ENCODE data around the gene SLITRK3. TPM values are rescaled to one million over a fixed set of nuclear protein-coding genes. Genes with fewer than 3 reads are reported as not detected.

SLITRK3 gene
- polyA plus RNA-seq, 3 donors: not detected

- H3K9me3 Mint-ChIP-seq: peaks cover 0 to 10% (median 1%) of the 10 kb centered on the region in 7 donors
- intact Hi-C loops (cut with micrococcal nuclease): no loop called here
Observed at GRCh38 chr3:165170236-165170635, 25.9 kb downstream of the SLITRK3 start.

GRCh38 chr3:165169368-165169767 is 26.8 kb downstream of the SLITRK3 start:
- no peak overlapping the region for H3K4me2 ChIP-seq (replicated peaks; ENCODE audit: extremely low read depth, low read length, poor library complexity, severe bottlenecking)
- H3K4me3 ChIP-seq (replicated peaks in 1 of 3; ENCODE audit: low read depth in 2 of 3, low read length in 3 of 3): no peak overlapping the region
- no peak overlapping the region for H2AFZ ChIP-seq (ENCODE audit: insufficient read depth, low read depth, low read length, poor library complexity, severe bottlenecking)
- no peaks in the 10 kb centered on the region for H3K79me2 ChIP-seq (ENCODE audit: insufficient read depth, low read length)
- H3K27me3 ChIP-seq (ENCODE audit: control insufficient read depth in 2 of 2, insufficient read depth in 2 of 2, low read length in 2 of 2): no peaks in the 10 kb centered on the region
- no peak overlapping the region for H3K9ac ChIP-seq (ENCODE audit: insufficient read depth, low read length, poor library complexity, severe bottlenecking)
- H3K27me3 Mint-ChIP-seq (ENCODE audit: low read depth in 3 of 3): no peaks in the 10 kb centered on the region
- no peaks in the 10 kb centered on the region for H3K36me3 Mint-ChIP-seq
- TF ChIP-seq CTCF (IDR thresholded peaks at IDR 0.05): no peak
- intact Hi-C loops (cut with micrococcal nuclease): no loop called here
- H4K20me1 ChIP-seq (ENCODE audit: insufficient read depth, low read length): no peaks in the 10 kb centered on the region
- H3K9me3 ChIP-seq (replicated peaks in 1 of 2; ENCODE audit: control insufficient read depth in 1 of 2, insufficient read depth in 1 of 2, low read length in 2 of 2): peaks cover 0 to 6% of the 10 kb centered on the region in 2 donors
- 86% methylated on average over 6 of the region's 6 CpGs for WGBS (ENCODE audit: insufficient coverage)
- no peaks in the 10 kb centered on the region for H3K4me1 Mint-ChIP-seq
- no peaks in the 10 kb centered on the region for H3K4me1 ChIP-seq (ENCODE audit: control insufficient read depth in 1 of 2, insufficient read depth in 2 of 2, low read length in 2 of 2)
- H3K27ac Mint-ChIP-seq: no peak overlapping the region
- H3K36me3 ChIP-seq (replicated peaks in 1 of 2; ENCODE audit: control insufficient read depth in 1 of 2, insufficient read depth in 2 of 2, low read length in 2 of 2): no peaks in the 10 kb centered on the region
- H3K27ac ChIP-seq (ENCODE audit: low read depth in 1 of 2, low read length in 2 of 2): no peak overlapping the region
- H3K4me3 Mint-ChIP-seq: no peak overlapping the region
- peaks cover 0 to 10% (median 1%) of the 10 kb centered on the region in 7 donors for H3K9me3 Mint-ChIP-seq
- no peak for DNase-seq

More at GRCh38 chr3:165170236-165170635, 25.9 kb downstream of the SLITRK3 start:
- no peaks in the 10 kb centered on the region for H3K79me2 ChIP-seq (ENCODE audit: insufficient read depth, low read length)
- no peaks in the 10 kb centered on the region for H4K20me1 ChIP-seq (ENCODE audit: insufficient read depth, low read length)
- DNase-seq: no peak
- H3K9me3 ChIP-seq (replicated peaks in 1 of 2; ENCODE audit: control insufficient read depth in 1 of 2, insufficient read depth in 1 of 2, low read length in 2 of 2): peaks cover 0 to 6% of the 10 kb centered on the region in 2 donors
- peak overlapping the region in 1 of 7 donors; percentile 20 for H3K27ac Mint-ChIP-seq
- no peaks in the 10 kb centered on the region for H3K27me3 ChIP-seq (ENCODE audit: control insufficient read depth in 2 of 2, insufficient read depth in 2 of 2, low read length in 2 of 2)
- H3K4me1 Mint-ChIP-seq: no peaks in the 10 kb centered on the region
- no peak overlapping the region for H3K27ac ChIP-seq (ENCODE audit: low read depth in 1 of 2, low read length in 2 of 2)
- no peak overlapping the region for H2AFZ ChIP-seq (ENCODE audit: insufficient read depth, low read depth, low read length, poor library complexity, severe bottlenecking)
- H3K36me3 ChIP-seq (replicated peaks in 1 of 2; ENCODE audit: control insufficient read depth in 1 of 2, insufficient read depth in 2 of 2, low read length in 2 of 2): no peaks in the 10 kb centered on the region
- no peaks in the 10 kb centered on the region for H3K4me1 ChIP-seq (ENCODE audit: control insufficient read depth in 1 of 2, insufficient read depth in 2 of 2, low read length in 2 of 2)
- H3K4me2 ChIP-seq (replicated peaks; ENCODE audit: extremely low read depth, low read length, poor library complexity, severe bottlenecking): no peak overlapping the region
- no peaks in the 10 kb centered on the region for H3K27me3 Mint-ChIP-seq (ENCODE audit: low read depth in 3 of 3)
- no CpG with 5 or more reads among the region's 3 CpGs for WGBS (ENCODE audit: insufficient coverage)
- H3K4me3 ChIP-seq (replicated peaks in 1 of 3; ENCODE audit: low read depth in 2 of 3, low read length in 3 of 3): no peak overlapping the region
- H3K9ac ChIP-seq (ENCODE audit: insufficient read depth, low read length, poor library complexity, severe bottlenecking): no peak overlapping the region
- TF ChIP-seq CTCF (IDR thresholded peaks at IDR 0.05): no peak
- no peak overlapping the region for H3K4me3 Mint-ChIP-seq
- no peaks in the 10 kb centered on the region for H3K36me3 Mint-ChIP-seq
